ENCODE measurements around the gene LCOR. TPM values are rescaled to one million over a fixed set of nuclear protein-coding genes. Genes with fewer than 3 reads are reported as not detected.
A peak's percentile ranks its signal among the peaks of the same experiment; 100 is the strongest.
"Not testable (repeated sequence)": the region's sequence is repeated elsewhere in the genome, so short reads cannot be mapped to it uniquely, and the experiment has no call there.

The LCOR gene
- 10 to 100 TPM; 27.8 to 34.0 TPM for total RNA-seq

GRCh38 chr10:96831867-96832720 lies at the start of gene LCOR:
Gene LCOR, plus strand, starts transcription at chr10:96832298. Its CDS starts 116,760 bp downstream, at chr10:96949058.
- H3K9me3 Mint-ChIP-seq (ENCODE audit: low read depth) = no peaks in the 10 kb centered on the region
- ATAC-seq (peak; percentile 75), DNase-seq (peak; percentile 88)
- peaks cover 46% of the 10 kb centered on the region for H3K4me1 Mint-ChIP-seq
- peak within 1 kb of the TSS; percentile 91 for H3K4me3 Mint-ChIP-seq
- H3K27me3 Mint-ChIP-seq = no peaks in the 10 kb centered on the region
- H3K27ac Mint-ChIP-seq = peak within 1 kb of the TSS; percentile 92
- H3K36me3 Mint-ChIP-seq = peaks cover 6% of the 10 kb centered on the region
- CTCF ChIA-PET = interaction anchor here (0.7 to 1.5 kb wide), 3 partner anchors 191 to 446 kb away, joined by 3 to 5 read pairs (median 3); no protein-coding TSS in a partner anchor

- no peak overlapping the region for H3K4me3 Mint-ChIP-seq
- H3K27me3 Mint-ChIP-seq = peaks cover 5% of the 10 kb centered on the region
- no peaks in the 10 kb centered on the region for H3K9me3 Mint-ChIP-seq (ENCODE audit: low read depth)
- DNase-seq (no peak), ATAC-seq (no peak)
- no peaks in the 10 kb centered on the region for H3K36me3 Mint-ChIP-seq
- CTCF ChIA-PET = no interaction called here
- no peaks in the 10 kb centered on the region for H3K4me1 Mint-ChIP-seq
- no peak overlapping the region for H3K27ac Mint-ChIP-seq
Observed at GRCh38 chr10:96784253-96784652, 47.8 kb upstream of the LCOR start.

GRCh38 chr10:96789571-96790108 lies 42.5 kb upstream of the LCOR start:
- ATAC-seq = peak; percentile 23
- CTCF ChIA-PET = no interaction called here
- H3K27me3 Mint-ChIP-seq = peaks cover 34% of the 10 kb centered on the region

GRCh38 chr10:96791902-96792301 lies 40.2 kb upstream of the LCOR start:
- Mint-ChIP-seq H3K36me3 (no peaks in the 10 kb centered on the region), H3K4me1 (no peaks in the 10 kb centered on the region), H3K27me3 (peaks cover 43% of the 10 kb centered on the region), H3K27ac (no peak overlapping the region), H3K4me3 (no peak overlapping the region), H3K9me3 (ENCODE audit: low read depth) (no peaks in the 10 kb centered on the region)
- DNase-seq (no peak), ATAC-seq (no peak)
- CTCF ChIA-PET = no interaction called here

More at GRCh38 chr10:96789571-96790108, 42.5 kb upstream of the LCOR start:
- Mint-ChIP-seq H3K27ac (no peak overlapping the region), H3K4me3 (no peak overlapping the region), H3K36me3 (no peaks in the 10 kb centered on the region), H3K4me1 (no peaks in the 10 kb centered on the region), H3K9me3 (ENCODE audit: low read depth) (no peaks in the 10 kb centered on the region)
- no peak for DNase-seq

GRCh38 chr10:96794836-96795733 lies 37.0 kb upstream of the LCOR start:
- Mint-ChIP-seq H3K9me3 (ENCODE audit: low read depth) (no peaks in the 10 kb centered on the region), H3K36me3 (no peaks in the 10 kb centered on the region), H3K27me3 (peaks cover 35% of the 10 kb centered on the region), H3K4me1 (no peaks in the 10 kb centered on the region), H3K27ac (no peak overlapping the region), H3K4me3 (no peak overlapping the region)
- CTCF ChIA-PET = no interaction called here
- no peak for ATAC-seq
- no peak for DNase-seq

GRCh38 chr10:96797485-96797884 lies 34.6 kb upstream of the LCOR start:
- H3K27ac Mint-ChIP-seq = no peak overlapping the region
- CTCF ChIA-PET = no interaction called here
- H3K4me1 Mint-ChIP-seq = no peaks in the 10 kb centered on the region
- no peak for DNase-seq
- no peak overlapping the region for H3K4me3 Mint-ChIP-seq
- no peaks in the 10 kb centered on the region for H3K36me3 Mint-ChIP-seq
- no peaks in the 10 kb centered on the region for H3K9me3 Mint-ChIP-seq (ENCODE audit: low read depth)
- H3K27me3 Mint-ChIP-seq = peaks cover 23% of the 10 kb centered on the region
- ATAC-seq = no peak

- Mint-ChIP-seq H3K27me3 (peaks cover 19% of the 10 kb centered on the region), H3K27ac (no peak overlapping the region), H3K4me1 (peaks cover 5% of the 10 kb centered on the region), H3K9me3 (ENCODE audit: low read depth) (no peaks in the 10 kb centered on the region), H3K36me3 (no peaks in the 10 kb centered on the region), H3K4me3 (no peak overlapping the region)
- no peak for DNase-seq
- no peak for ATAC-seq
- CTCF ChIA-PET = no interaction called here
Observed at GRCh38 chr10:96803288-96803664, 28.8 kb upstream of the LCOR start.

GRCh38 chr10:96814264-96814663 lies 17.8 kb upstream of the LCOR start:
- CTCF ChIA-PET = no interaction called here
- H3K9me3 Mint-ChIP-seq (ENCODE audit: low read depth) = no peaks in the 10 kb centered on the region
- ATAC-seq = no peak
- H3K4me3 Mint-ChIP-seq = no peak overlapping the region
- peaks cover 31% of the 10 kb centered on the region for H3K27me3 Mint-ChIP-seq
- no peaks in the 10 kb centered on the region for H3K36me3 Mint-ChIP-seq
- H3K27ac Mint-ChIP-seq = no peak overlapping the region
- DNase-seq = no peak
- H3K4me1 Mint-ChIP-seq = no peaks in the 10 kb centered on the region

GRCh38 chr10:96818971-96819370 lies 13.1 kb upstream of the LCOR start:
- H3K27ac Mint-ChIP-seq; ATAC-seq; CTCF ChIA-PET; H3K36me3 Mint-ChIP-seq; H3K4me3 Mint-ChIP-seq; H3K4me1 Mint-ChIP-seq; H3K9me3 Mint-ChIP-seq (ENCODE audit: low read depth); H3K27me3 Mint-ChIP-seq; DNase-seq: not testable (repeated sequence)

GRCh38 chr10:96820765-96821164 lies 11.3 kb upstream of the LCOR start:
- CTCF ChIA-PET = no interaction called here
- no peak for DNase-seq
- no peaks in the 10 kb centered on the region for H3K36me3 Mint-ChIP-seq
- no peaks in the 10 kb centered on the region for H3K9me3 Mint-ChIP-seq (ENCODE audit: low read depth)
- ATAC-seq = no peak
- H3K27me3 Mint-ChIP-seq = peaks cover 3% of the 10 kb centered on the region
- no peak overlapping the region for H3K4me3 Mint-ChIP-seq
- H3K27ac Mint-ChIP-seq = no peak overlapping the region
- H3K4me1 Mint-ChIP-seq = no peaks in the 10 kb centered on the region

- H3K27me3 Mint-ChIP-seq = peaks cover 3% of the 10 kb centered on the region
- H3K27ac Mint-ChIP-seq = no peak overlapping the region
- peaks cover 15% of the 10 kb centered on the region for H3K4me1 Mint-ChIP-seq
- H3K36me3 Mint-ChIP-seq = no peaks in the 10 kb centered on the region
- H3K4me3 Mint-ChIP-seq = no peak overlapping the region
- ATAC-seq = no peak
- H3K9me3 Mint-ChIP-seq (ENCODE audit: low read depth) = no peaks in the 10 kb centered on the region
- no peak for DNase-seq
- CTCF ChIA-PET = interaction anchor here (1.2 kb wide), 1 partner anchor 199 kb away, joined by 3 read pairs; no protein-coding TSS in a partner anchor
Observed at GRCh38 chr10:96826438-96826837, 5.7 kb upstream of the LCOR start.

GRCh38 chr10:96828609-96829008 lies 3.5 kb upstream of the LCOR start:
- CTCF ChIA-PET = interaction anchor here (0.6 to 2.0 kb wide), 5 partner anchors 59 to 368 kb away, joined by 3 to 17 read pairs (median 3); no protein-coding TSS in a partner anchor
- peaks cover 21% of the 10 kb centered on the region for H3K4me1 Mint-ChIP-seq
- ATAC-seq (no peak), DNase-seq (no peak)
- H3K4me3 Mint-ChIP-seq = no peak overlapping the region
- no peaks in the 10 kb centered on the region for H3K27me3 Mint-ChIP-seq
- no peaks in the 10 kb centered on the region for H3K9me3 Mint-ChIP-seq (ENCODE audit: low read depth)
- H3K27ac Mint-ChIP-seq = no peak overlapping the region
- no peaks in the 10 kb centered on the region for H3K36me3 Mint-ChIP-seq

- no peaks in the 10 kb centered on the region for H3K9me3 Mint-ChIP-seq (ENCODE audit: low read depth)
- peaks cover under 1% of the 10 kb centered on the region for H3K36me3 Mint-ChIP-seq
- H3K4me1 Mint-ChIP-seq = peaks cover 27% of the 10 kb centered on the region
- no peaks in the 10 kb centered on the region for H3K27me3 Mint-ChIP-seq
- H3K27ac Mint-ChIP-seq = no peak overlapping the region
- H3K4me3 Mint-ChIP-seq = no peak overlapping the region
- CTCF ChIA-PET = interaction anchor here (0.6 to 2.0 kb wide), 7 partner anchors 109 to 380 kb away, joined by 3 to 17 read pairs (median 3); partner anchors contain the start of gene PIK3AP1
- ATAC-seq (no peak), DNase-seq (no peak)
Observed at GRCh38 chr10:96829029-96829773, 2.9 kb upstream of the LCOR start.

Data from activated CD8-positive, alpha-beta memory T cell treated with anti-CD3 and anti-CD28 coated beads, Interleukin-2, amount 10 ng/mL, durations not matched to agents 7 days and 5 days (primary cell).